ENCODE results near the gene PLA2G4D.

Gene PLA2G4D

GRCh38 chr15:42128476-42128875 is 34.1 kb upstream of the PLA2G4D start:
- DNase-seq (ENCODE audit: low read depth): no peak
- TF ChIP-seq CTCF (IDR thresholded peaks at IDR 0.05; ENCODE audit: control insufficient read depth, extremely low read depth, insufficient read depth): no peak
- no peak overlapping the region for H3K4me3 ChIP-seq (ENCODE audit: low read depth, low read length)

GRCh38 chr15:42123546-42123945 is 29.2 kb upstream of the PLA2G4D start:
- TF ChIP-seq CTCF (IDR thresholded peaks at IDR 0.05; ENCODE audit: control insufficient read depth, extremely low read depth, insufficient read depth): no peak
- no peak for DNase-seq (ENCODE audit: low read depth)
- H3K4me3 ChIP-seq (ENCODE audit: low read depth, low read length): no peak overlapping the region

- DNase-seq (ENCODE audit: low read depth): no peak
- TF ChIP-seq CTCF (IDR thresholded peaks at IDR 0.05; ENCODE audit: control insufficient read depth, extremely low read depth, insufficient read depth): no peak
- H3K4me3 ChIP-seq (ENCODE audit: low read depth, low read length): no peak overlapping the region
These were observed 27.3 kb upstream of the PLA2G4D start for GRCh38 chr15:42121682-42122081.

GRCh38 chr15:42121021-42121420 is 26.7 kb upstream of the PLA2G4D start:
- TF ChIP-seq CTCF (IDR thresholded peaks at IDR 0.05; ENCODE audit: control insufficient read depth, extremely low read depth, insufficient read depth): no peak
- no peak overlapping the region for H3K4me3 ChIP-seq (ENCODE audit: low read depth, low read length)
- DNase-seq (ENCODE audit: low read depth): no peak

GRCh38 chr15:42120285-42120684 is 25.9 kb upstream of the PLA2G4D start:
- H3K4me3 ChIP-seq (ENCODE audit: low read depth, low read length): no peak overlapping the region
- no peak for TF ChIP-seq CTCF (IDR thresholded peaks at IDR 0.05; ENCODE audit: control insufficient read depth, extremely low read depth, insufficient read depth)
- DNase-seq (ENCODE audit: low read depth): no peak

GRCh38 chr15:42119446-42119760 is 25.0 kb upstream of the PLA2G4D start:
- peak overlapping the region; percentile 55 for H3K4me3 ChIP-seq (ENCODE audit: low read depth, low read length)
- no peak for DNase-seq (ENCODE audit: low read depth)
- no peak for TF ChIP-seq CTCF (IDR thresholded peaks at IDR 0.05; ENCODE audit: control insufficient read depth, extremely low read depth, insufficient read depth)

GRCh38 chr15:42118650-42119445 is 24.5 kb upstream of the PLA2G4D start:
- peak; percentile 85 for DNase-seq (ENCODE audit: low read depth)
- TF ChIP-seq CTCF (IDR thresholded peaks at IDR 0.05; ENCODE audit: control insufficient read depth, extremely low read depth, insufficient read depth): no peak
- H3K4me3 ChIP-seq (ENCODE audit: low read depth, low read length): peak overlapping the region; percentile 55
